ENCODE measurements around the gene ZNF280D. TPM values are rescaled to one million over a fixed set of nuclear protein-coding genes. Genes with fewer than 3 reads are reported as not detected.

ZNF280D gene
- total and polyA plus RNA-seq, 2 of the 8 experiments (the other 6 are each of a cell fraction or from before 2014, with no cell fraction given): 7.4 to 27.5 TPM

- no peak for TF ChIP-seq CHD7 (IDR thresholded peaks at IDR 0.05; ENCODE audit: insufficient replicate concordance, low read length)
- no peak for TF ChIP-seq E2F6 (IDR thresholded peaks at IDR 0.05)
- TF ChIP-seq RNF2 (IDR thresholded peaks at IDR 0.05; ENCODE audit: borderline replicate concordance, low read depth, low read length, missing control alignments, poor library complexity, severe bottlenecking): no peak
- no peak for TF ChIP-seq TAF1 (IDR thresholded peaks at IDR 0.05; ENCODE audit: low read depth, low read length)
Observed at GRCh38 chr15:56718560-56718959, 14.7 kb downstream of the ZNF280D start (continued).

Data from H1 (cell line).